Daoy (cell line): ENCODE measurements around the gene ASS1. TPM values are rescaled to one million over a fixed set of nuclear protein-coding genes. Genes with fewer than 3 reads are reported as not detected.

Experiments used
- DNase-seq: peaks from one replicate; pipeline ENCODE4 v3.0.0-alpha.2; 2015; ENCODE audit warnings: low read depth
- total RNA-seq: library from RNA; depleted of rRNA; stranded (reverse); fragments of >200 nt; shearing (Covaris generic); gene quantifications from 2 replicates; pipeline ENCODE4 v1.2.3, GENCODE V29; 2014

ASS1 gene
- total RNA-seq, 1 experiment from 2014 or later, result 84.5 TPM

DNA sequence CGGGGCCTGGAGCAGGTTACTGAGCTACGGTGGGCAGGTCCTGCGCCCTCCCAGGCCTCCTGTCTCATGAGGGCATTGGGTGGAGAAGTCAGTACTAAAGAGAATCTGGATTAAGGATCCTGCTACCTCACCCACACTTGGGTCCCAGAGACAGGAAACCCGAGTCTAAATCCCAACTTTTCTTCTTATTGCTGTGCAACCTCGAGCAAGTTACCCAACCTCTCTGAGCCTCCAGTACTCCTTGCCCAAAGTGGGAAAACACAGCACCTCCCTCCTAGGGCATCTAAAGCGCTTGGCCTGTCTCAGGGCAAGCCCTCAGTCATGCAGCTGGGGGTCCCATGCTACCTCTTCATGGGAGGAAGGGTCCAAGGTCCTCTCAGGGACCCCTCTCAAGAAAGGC, 28.2 kb downstream of the ASS1 start:
- no peak for DNase-seq

DNA sequence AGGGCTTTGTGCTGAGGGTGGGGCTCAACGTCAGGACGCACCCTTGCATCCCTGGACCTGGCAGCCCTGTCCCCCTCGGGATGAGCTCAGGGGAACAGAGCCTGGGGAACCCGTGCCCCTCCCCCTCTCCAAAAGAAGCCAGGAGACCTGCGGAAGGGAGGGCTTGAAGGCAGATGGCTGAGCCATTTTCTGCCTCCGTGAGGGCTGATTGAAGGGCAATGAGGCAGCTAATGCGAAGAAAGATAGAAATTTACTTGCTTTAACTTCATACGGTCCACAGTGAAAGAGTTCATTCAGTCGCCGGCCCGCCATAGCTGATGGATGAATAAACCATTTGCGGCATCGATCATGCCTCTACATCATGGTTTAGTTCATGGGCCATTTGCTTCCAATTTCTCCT, 28.8 kb downstream of the ASS1 start:
- DNase-seq, result no peak

DNA sequence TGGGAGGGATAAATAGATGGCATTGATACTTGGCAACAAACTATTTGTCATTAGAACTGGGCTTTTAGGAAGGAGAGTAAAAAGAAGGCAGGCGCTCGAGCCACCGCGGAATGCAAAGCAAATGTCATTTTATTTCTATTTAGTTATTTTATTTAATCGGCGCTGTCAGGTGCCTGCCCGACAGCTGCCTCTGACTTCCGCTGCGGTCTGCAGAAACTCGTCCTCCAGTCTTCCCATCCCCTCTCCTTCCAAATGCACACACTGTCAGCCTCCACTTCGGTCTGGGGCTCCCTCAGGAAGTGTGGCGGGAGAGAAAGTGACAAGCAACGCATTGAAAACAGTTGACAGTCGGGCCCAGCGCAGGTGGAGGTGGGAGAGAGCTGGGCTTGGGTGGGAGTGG, 29.3 kb downstream of the ASS1 start:
- no peak for DNase-seq

GRCh38 chr9:130476151-130476730, 31.5 kb downstream of the ASS1 start:
- DNase-seq, result no peak

DNA sequence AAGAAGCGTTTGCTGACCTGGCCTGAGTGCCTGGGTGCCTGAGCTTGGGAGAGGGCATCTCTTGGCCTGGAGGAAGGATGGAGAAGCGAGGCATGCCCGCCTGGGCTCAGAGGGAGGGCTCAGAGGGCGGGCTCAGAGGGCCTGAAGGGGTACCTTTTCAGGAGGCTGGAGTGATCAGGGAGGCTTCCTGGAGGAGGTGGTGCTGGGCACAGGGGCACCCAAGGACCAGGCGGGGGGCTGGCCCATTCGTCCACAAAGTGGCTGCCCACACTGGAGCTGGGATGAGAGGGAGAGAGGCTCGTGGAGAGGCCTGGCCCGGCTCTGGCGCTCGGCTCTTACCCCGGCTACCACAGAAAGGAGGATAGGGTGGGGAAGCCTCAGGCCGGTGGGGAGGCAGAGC, 32.8 kb downstream of the ASS1 start:
- DNase-seq, result no peak

DNA sequence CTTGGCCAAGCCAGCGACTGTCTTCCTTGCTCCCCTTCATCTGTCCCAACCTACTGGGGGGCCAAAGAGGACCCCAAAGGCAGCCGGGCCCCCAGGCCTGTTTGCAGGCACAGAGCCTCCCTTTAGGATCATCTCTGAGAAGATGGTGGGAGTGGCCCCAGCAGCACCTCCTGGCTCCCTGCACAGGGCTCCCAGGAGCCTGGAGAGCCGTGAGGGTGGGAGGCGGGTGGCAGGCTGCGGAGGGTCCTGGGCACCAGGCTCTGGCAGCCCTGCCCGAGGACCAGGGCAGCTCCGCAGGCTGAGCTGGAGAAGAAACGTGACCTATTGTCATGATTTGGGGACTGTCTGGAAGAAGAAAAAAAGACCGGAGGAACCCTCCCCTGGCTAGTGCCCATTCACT, 33.4 kb downstream of the ASS1 start:
- DNase-seq, result no peak

DNA sequence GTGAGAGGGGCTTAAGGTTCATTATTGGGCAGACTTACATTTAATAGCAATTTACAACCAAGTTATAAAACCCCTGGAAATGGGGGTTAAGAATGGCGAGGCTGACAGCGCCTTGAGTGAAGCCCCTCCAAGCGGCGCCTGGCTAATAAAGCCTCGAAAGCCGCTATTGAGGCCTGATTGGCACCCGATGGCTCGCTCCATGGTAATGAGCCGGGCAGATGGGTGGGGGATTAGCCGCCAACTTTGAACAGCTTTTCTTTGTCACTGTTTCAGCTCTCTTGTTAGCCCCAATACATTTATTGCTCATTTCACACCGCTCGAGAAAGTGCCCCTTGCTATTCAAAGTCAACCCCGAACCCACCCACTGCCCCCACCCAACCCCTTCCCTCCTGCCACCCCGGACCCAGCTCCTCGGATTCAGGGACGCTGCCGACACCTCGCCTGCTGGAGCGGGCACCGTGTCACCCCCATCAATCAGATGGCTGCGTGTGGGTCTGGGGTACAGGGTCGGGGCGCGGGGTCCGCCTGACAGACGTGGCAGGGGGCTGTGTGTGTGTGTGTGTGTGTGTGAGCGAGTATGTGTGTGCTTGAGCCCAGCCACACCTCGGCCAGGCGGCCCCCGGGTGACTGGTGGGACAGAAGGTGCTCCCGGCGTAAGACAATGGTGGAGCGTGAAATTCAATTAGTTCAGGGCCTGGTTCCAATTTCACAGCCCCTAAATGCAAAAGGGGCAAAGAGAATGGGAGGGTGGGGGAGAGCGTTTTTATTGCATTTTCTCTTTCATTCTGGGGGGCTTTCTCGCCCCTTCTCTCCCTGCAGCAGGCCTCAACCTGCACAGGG, 34.2 kb downstream of the ASS1 start:
- no peak for DNase-seq

GRCh38 chr9:130479587-130479986, 34.8 kb downstream of the ASS1 start:
- DNase-seq, result no peak

GRCh38 chr9:130480673-130481072, 35.9 kb downstream of the ASS1 start:
- DNase-seq, result no peak

GRCh38 chr9:130482463-130482862, 37.7 kb downstream of the ASS1 start:
- no peak for DNase-seq

DNA sequence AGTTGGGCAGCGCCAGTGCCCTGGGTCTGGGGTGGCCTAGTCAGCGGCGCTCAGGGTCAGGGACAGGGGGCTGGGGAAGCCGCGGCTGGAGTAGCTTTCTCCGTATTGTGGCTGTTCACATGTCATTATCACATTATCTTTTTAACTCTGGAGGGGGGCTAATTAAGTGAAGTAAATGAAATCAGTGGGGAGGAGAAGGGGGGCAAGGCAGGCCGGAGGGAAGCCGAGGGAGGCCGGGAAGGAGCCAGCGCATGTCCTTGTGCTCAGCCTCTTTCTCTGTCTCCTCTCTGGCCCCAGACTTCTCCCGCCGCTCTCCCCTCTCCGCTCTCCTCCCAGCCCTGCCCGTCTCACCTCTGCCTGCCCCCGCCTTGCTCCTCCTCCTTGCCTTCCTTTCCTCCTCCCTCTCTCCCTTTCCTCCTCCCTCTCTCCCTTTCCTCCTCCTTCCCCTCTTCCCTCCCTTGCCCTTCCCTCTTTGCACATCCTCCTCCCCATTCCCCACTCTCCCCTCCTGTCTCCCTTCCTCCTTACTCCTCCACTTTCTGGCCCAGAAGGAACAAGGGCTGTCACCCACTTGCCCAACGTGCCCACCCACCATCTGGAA, 38.7 kb downstream of the ASS1 start:
- no peak for DNase-seq

DNA sequence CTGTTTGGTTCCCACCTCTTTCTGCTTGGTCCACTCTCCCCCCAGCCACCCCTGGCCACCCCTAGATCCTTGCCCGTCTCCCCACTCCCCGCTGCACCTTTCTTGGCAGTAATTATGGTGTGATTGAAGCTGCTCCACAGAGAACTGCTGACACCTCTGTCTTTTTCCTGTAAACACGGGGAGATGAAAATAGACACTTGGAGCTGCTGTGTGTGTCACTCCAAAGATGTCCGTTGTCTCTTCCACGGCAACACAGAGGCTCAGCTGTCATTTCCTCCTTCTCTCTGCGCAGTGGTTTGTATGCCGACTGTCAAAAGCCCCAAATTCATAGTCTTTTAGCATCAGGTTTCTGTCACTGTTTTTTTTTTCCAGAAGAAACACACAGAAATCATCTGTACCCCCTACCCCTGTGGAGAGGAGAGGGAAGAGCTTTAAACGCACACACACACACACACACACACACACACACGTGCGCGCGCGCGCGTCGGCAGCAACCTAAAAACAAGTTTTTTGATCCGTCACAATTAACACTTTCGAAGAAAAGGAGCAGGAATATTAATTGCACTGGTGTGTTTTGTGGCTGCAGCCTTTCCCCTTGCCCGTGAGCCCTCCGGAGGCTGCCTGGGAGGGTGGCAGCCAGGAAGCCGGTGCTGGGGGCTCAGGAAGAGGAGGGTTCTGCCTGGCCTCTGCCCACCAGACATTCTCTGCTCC, 39.8 kb downstream of the ASS1 start:
- no peak for DNase-seq

GRCh38 chr9:130486103-130486502, 41.3 kb downstream of the ASS1 start:
- DNase-seq, result no peak

- no peak for DNase-seq
Measured at GRCh38 chr9:130487500-130487899, 42.7 kb downstream of the ASS1 start.

DNA sequence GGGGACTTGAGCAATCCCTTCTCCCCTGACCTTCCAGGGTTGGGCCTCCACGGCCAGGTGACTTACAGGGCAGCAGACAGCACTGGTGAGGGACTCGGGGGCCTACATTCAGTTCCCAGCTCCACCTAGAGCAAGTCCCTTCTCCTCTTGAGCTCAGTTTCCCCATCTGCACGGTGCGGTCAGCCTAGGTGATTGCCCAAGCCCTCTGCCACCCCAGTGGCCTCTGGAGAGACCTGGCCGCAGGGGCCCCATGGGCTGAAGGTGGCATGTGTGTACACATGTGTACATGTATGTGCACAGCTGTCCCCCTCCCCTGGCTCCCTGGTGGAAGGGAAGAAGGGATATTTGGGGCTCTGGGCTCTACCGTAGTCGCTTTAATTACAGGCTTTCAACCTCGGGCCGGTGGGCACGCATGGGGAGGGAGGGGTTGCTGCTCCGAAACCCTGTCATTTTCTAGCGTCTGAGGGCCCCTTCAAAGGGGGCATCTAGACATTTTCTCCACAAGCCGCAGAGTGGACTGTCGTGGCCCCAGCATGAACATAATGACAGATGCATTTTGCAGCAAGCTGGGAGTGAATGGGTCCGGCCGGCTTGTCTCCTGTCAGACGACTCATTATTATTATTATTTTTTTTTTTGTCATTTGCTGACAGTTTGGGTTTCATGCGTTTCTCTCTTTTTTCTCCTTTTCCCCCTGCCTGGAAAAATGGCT, 44.0 kb downstream of the ASS1 start:
- DNase-seq, result no peak

DNA sequence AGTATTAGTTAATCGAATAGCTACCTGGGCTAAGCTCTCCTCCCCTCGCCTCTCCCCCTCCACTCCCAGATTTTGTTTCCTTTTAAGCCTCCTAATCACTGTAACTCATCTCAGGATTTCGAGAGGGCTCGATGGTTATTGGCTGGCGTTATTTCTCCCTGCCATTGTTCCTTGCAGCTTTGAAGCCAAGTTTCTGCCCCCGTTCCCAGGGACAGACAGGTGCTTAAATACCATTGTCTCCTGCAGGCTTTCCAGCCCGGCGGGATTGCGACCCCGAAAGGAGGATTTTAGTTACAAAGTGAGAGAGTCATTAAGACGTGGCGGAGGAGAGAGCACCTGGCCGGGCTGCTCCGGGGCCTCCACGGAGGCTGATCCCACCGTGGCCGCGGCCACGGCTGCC, 46.2 kb downstream of the ASS1 start:
- DNase-seq, result no peak

DNA sequence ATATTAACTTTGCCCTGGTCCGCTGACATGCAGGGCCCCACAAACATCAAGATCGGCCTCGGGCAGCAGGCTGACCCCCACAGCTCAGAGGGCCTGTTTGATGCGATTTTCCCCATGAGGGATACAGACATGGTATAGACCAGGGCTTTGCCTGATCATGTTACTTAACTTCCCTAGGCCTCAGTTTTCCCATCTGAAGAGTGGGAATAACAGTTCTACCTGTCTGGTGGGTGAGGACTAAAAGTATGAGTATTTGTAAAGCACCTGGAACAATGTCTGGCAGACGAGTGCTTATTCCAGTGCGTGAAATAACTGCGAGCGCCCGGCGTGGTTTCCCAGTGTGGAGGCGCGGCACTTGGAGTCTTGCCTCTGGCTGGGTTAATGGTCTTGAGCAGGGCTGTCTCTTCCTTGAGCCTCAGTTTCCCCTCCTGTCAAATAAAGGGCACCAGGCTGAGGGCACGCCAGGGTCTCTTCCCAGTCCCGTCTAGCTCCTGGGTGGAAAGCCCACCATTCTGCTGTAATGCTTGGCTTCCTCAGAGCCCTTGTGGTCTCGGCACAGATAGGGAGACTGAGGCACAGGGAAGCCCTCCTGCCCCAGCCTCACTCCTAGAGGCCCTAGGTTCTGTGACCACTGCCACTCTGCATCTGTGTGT, 47.2 kb downstream of the ASS1 start:
- no peak for DNase-seq

- no peak for DNase-seq
Measured at GRCh38 chr9:130493021-130493420, 48.3 kb downstream of the ASS1 start.

DNA sequence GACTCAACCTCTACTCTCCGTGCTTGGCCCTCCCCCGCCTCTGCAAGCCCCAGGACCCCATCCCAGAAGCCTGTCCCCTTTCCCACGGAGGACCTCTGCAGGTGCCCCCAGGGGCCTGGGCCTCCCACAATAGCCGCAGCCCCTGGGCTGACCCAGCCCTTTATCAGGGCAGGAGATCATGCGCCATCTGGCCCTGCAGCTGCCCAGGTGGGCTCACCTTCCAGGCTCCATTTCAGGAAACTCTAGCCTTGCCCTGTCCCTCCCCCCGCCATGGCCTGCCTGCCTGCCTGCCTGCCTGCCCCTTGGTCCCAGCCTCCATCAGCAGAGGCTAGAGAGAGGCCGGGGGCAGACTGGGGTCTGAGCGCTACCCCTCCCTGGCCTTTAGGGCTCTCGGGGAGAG, 48.7 kb downstream of the ASS1 start:
- no peak for DNase-seq

- DNase-seq, result no peak
Measured at GRCh38 chr9:130495067-130495466, 50.3 kb downstream of the ASS1 start.

- DNase-seq, result no peak
Measured at GRCh38 chr9:130497139-130497538, 52.4 kb downstream of the ASS1 start.
